OCI-M1 (cell line): ENCODE data around the gene EPHX1.
A peak's percentile ranks its signal among the peaks of the same experiment; 100 is the strongest.
"Not testable (repeated sequence)": the region's sequence is repeated elsewhere in the genome, so short reads cannot be mapped to it uniquely, and the experiment has no call there.

ENCODE experiments used
- DNase-seq: peaks from one replicate; lab custom pipeline; 2025; lab: John Stamatoyannopoulos, UW

Gene EPHX1

GRCh38 chr1:225816643-225817538 lies 7.0 kb downstream of the EPHX1 start:
- no peak for DNase-seq

GRCh38 chr1:225817611-225818061 lies 7.7 kb downstream of the EPHX1 start:
- DNase-seq = peak; percentile 72

DNA sequence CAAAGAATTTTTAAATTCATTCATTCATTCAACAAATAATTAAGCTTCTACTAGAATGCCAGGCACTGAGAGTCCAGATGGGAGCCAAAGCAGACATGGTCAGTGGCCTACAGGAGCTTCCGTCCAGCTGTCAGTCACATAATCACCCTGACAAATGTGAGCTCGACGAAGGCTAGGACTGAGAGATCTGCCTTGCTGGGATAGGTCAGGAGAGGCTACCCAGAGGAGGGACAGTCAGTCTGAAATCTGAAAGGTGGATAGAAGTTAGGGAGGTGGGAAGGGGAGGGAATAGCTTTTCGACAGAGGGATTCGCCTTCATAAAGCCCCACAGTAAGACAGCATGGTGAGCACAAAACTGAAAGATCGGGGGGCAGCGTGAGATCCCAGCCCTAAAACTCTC lies 8.3 kb downstream of the EPHX1 start:
- DNase-seq = no peak

DNA sequence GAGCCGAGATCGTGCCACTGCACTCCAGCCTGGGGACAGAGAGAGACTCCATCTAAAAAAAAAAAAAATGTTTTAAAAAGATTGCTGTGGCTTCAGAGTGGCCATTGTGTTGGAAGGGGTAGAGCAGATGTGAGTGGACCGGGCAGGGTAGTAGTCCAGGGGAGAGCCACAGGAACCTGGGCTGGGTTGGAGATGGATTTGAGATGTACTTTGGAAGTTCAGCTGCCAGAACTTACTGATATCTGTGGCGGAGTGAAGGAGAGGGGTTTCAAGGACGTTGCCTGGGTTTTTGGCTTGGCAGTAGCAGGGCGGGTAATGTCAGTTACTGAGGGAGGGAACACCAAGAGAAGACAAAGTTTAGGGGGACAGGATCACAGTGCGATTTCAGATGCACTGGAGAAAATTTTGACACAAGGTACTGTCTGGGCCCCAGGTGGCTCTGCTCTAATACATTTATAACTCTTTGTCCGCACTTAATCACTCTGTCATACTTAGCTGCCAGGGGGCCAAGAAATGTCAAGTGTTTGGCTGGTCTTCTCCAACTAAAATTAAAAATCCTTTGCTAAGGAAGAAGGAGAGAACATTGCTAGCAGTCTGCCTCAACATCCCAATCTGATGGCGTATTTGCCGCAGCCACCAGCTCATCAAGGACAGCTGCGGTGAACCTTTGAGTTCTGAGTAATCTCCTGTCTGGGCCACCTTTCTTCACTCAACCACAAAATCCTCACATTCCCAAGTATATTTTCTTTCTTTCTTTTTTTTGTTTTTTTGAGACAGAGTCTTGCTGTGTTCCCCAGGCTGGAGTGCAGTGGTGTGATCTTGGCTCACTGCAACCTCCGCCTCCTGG lies 9.6 kb downstream of the EPHX1 start:
- DNase-seq = no peak

GRCh38 chr1:225820522-225821120 lies 10.7 kb downstream of the EPHX1 start:
- DNase-seq = no peak

GRCh38 chr1:225822655-225823403 lies 12.9 kb downstream of the EPHX1 start:
- no peak for DNase-seq

- DNase-seq = no peak
Measured at GRCh38 chr1:225823811-225824261, 13.9 kb downstream of the EPHX1 start.

DNA sequence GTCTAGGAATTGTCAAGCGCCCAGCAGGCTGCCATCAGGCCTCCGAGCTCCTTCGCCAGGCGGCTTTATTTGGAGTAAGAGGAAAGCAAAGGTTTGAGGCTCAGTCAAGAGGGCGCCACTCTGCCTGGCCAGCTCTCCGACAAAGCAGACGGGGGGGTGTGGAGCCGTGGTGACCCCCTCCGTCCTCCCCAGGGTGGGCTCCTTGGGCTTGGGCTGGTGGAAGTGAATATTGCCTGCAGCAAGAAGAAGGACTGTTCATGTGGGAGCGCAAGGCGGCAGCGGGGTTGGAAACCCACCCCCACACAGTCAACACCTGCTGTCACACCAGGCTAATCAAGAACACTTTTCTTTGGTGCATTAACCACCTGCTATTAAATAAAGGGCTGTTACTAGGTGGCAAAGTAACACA lies 14.6 kb downstream of the EPHX1 start:
- DNase-seq = no peak

GRCh38 chr1:225825078-225825477 lies 15.2 kb downstream of the EPHX1 start:
- no peak for DNase-seq

GRCh38 chr1:225825607-225826007 lies 15.7 kb downstream of the EPHX1 start:
- DNase-seq = no peak

DNA sequence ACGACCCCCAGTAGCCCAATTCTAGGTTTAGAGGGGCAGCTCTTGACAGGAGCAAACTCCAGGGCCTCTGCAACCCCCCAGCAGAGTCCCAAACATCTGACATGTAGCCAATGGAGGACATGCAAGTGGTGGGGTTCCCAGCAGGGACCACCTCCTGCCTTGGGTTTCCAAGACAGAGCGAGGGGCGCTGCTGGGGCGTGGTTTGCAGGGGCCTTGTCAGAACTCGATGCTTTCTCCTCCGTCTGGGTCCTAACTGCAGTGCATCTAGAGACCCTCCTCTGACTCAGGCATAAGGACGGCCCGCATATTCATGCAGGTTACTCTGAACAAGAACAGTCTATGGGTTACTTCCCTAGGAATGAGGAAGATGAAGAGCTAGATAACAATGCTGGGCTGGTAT lies 17.2 kb downstream of the EPHX1 start:
- peak; percentile 37 for DNase-seq

GRCh38 chr1:225828706-225829345 lies 18.9 kb downstream of the EPHX1 start:
- DNase-seq = no peak

GRCh38 chr1:225830841-225831240 lies 20.9 kb downstream of the EPHX1 start:
- no peak for DNase-seq

DNA sequence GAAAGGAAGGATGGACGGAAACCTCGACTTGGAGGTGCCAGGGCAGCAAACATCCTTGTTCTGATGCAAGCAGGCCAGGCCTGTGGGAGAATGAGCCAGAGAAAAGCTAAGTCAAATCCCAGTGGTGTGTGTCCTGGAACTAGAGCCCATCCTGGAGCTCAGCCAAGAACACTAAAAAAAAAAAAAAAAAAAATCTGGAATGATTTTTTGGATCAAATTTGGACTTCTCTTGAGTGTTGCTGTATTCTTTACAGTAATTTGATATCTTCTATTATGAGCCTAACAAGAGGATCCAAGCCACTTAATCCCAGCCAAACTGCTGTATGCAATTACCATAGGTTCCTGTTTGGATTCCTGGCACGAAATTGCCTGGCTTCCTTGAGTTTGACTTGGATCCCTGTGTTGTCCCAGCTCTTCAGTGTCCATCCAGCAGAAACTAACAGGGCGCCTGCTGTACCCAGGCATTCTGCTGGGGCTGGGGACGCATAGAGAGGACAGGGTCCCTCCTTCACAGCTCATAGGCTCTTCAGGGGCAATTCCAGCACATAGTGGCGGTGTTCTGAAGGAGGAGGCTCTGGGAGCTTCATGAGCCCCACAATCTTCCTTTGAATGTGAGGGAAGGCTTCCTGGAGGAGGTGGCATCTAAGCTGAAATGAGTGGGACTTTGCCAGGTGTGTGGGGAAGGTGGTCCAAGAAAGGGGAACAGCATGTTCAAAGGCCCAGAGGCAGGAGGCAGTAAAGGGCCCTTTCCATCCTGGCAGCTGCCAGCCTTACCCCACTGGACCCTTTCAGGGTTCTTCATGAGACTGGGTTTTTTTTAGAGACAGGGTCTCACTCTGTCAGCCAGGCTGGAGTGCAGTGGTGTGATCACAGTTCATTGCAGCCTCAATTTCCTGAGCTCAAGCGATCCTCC lies 24.7 kb downstream of the EPHX1 start:
- DNase-seq = no peak

GRCh38 chr1:225835856-225836255 lies 25.9 kb downstream of the EPHX1 start:
- DNase-seq = no peak

- DNase-seq = not testable (repeated sequence)
Measured at GRCh38 chr1:225836296-225836695, 26.4 kb downstream of the EPHX1 start.

GRCh38 chr1:225838793-225839192 lies 28.9 kb downstream of the EPHX1 start:
- DNase-seq = no peak

GRCh38 chr1:225840223-225840610 lies 30.3 kb downstream of the EPHX1 start:
- no peak for DNase-seq

DNA sequence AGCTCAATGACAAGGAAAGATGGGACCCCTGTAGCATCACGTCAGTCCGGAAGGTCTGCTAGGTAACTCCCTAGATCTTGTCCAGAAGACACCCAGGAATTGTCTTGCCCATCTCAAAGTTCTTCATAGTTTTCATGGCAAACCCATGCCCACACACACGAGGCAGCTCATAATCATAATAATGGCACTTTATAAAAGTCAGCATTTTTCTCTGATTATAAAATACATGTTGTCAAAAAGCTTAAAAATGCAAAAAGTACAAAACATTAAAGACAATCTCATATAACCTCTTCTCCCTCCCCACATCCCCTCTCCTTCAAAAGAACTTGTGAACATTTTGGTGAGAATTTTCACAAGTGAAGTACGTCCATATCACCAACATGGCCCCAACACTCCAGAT lies 30.8 kb downstream of the EPHX1 start:
- no peak for DNase-seq

DNA sequence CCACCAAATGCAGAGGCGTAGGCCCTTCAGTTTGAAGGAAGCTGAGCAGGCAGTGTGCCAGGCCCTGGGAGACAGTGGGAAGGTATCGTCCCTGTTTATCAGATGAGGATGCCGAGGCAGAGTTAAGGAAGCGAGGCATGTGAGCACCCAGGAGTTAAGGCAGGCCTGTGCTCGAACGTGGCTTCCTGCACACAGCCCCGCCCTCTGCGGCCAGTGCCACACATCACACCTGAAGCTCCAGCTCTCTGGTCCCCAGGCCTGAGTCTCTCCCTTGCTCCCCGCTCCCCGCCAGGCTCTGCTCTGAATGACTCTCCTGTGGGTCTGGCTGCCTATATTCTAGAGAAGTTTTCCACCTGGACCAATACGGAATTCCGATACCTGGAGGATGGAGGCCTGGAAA lies 32.1 kb downstream of the EPHX1 start:
- no peak for DNase-seq
